Measurements from ENCODE around the gene OR52N2.

- TF ChIP-seq CTCF (conservative IDR thresholded peaks at IDR 0.05) = no peak
- TF ChIP-seq EZH2 (IDR thresholded peaks at IDR 0.05; ENCODE audit: low read depth) = no peak
Measured at GRCh38 chr11:5807580-5807979, 1.1 kb upstream of the OR52N2 start.

All from PC-9 (cell line).